ENCODE results near the gene TBC1D14.

TBC1D14 gene

DNA sequence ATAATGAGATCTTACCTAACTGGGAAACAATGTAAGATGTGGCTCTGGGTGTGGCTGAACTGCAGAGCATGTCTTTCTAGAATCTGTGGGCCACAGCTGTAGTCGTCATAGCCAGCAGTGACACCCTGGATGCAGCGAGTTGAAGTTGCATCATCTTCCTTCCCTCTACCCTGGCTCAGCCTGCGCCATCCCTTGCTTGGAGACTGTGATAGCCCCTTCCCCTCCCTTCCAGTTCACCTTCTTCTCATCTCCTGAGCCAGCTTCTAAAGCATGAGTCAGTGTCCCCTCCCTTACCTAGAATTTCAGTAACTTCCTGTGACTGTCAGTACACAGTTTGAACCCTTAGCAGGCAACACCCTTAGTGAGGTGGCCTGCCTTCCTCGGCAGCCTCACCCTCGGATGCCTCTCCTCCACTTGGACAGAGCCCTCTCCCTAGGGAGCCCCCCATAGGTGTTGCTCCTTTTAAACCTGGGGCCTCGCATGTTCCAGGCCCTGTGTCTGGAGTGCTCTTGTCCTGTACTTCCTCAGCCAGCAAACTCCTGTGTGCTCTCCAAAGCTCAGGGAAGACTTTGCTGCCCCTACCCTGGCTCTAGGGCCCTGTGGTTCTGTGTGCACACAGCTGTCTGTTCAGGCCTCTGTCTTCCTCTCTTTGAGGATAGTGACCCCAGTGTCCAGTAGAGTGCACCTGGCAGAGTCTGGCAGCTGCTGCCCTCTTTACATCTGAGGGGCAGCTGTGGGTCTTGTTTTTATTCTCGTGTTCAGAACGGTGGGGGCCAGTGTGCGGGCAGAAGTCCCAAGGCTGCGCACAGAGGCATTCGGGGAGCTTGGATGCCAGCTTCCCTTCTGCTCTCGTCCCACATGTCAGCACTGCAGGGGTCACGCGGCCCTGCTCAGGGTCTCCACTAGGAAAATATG lies 89.8 kb downstream of the TBC1D14 start:
- DNase-seq (ENCODE audit: low read depth, low spot score): no peak

- DNase-seq (ENCODE audit: low read depth, low spot score): no peak
These were observed 91.0 kb downstream of the TBC1D14 start for GRCh38 chr4:7000421-7001176.

GRCh38 chr4:7001271-7001670 lies 91.6 kb downstream of the TBC1D14 start:
- no peak for DNase-seq (ENCODE audit: low read depth, low spot score)

DNA sequence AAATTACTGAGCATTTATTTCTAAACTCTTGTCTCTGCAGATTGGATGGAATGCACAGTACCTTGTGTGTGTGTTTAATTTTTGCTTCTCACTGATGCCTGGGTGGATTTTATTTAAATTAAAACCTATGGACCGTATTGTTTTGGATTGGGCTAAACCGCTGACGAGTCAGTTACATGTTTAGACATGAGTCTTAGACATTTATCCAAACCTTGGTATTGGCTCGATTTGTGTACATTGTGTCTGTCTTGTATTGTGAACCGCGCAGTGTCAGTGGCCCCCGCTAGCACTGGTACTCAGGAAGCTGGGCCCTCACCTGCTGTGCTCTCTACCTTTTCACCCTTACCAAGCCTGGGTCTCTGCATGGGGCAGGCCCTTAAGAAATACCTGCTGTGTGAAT lies 92.7 kb downstream of the TBC1D14 start:
- no peak for DNase-seq (ENCODE audit: low read depth, low spot score)

GRCh38 chr4:7003176-7003878 lies 93.7 kb downstream of the TBC1D14 start:
- DNase-seq (ENCODE audit: low read depth, low spot score): no peak

- DNase-seq (ENCODE audit: low read depth, low spot score): no peak
These were observed 94.2 kb downstream of the TBC1D14 start for GRCh38 chr4:7003879-7004240.

- no peak for DNase-seq (ENCODE audit: low read depth, low spot score)
These were observed 94.7 kb downstream of the TBC1D14 start for GRCh38 chr4:7004331-7004730.

DNA sequence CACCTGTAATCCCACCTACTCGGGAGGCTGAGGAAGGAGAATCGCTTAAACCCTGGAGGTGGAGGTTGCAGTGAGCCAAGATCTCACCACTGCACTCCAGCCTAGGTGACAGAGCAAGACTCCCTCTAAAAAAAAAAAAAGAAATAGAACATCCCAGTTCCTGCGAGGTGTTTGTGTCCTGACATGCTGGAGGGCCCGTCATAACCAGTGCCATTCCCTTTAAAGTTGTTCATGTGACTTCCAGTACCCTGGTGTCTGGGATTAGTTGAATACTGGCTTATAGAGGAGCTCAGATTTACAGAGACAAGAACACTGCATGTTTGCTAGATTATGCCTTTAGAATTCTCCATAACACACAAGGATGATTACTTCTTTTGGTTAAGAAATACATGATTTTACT lies 95.9 kb downstream of the TBC1D14 start:
- no peak for DNase-seq (ENCODE audit: low read depth, low spot score)

GRCh38 chr4:7006411-7006810 lies 96.8 kb downstream of the TBC1D14 start:
- no peak for DNase-seq (ENCODE audit: low read depth, low spot score)

- no peak for DNase-seq (ENCODE audit: low read depth, low spot score)
These were observed 97.7 kb downstream of the TBC1D14 start for GRCh38 chr4:7007142-7007907.

- no peak for DNase-seq (ENCODE audit: low read depth, low spot score)
These were observed 98.3 kb downstream of the TBC1D14 start for GRCh38 chr4:7007944-7008343.

DNA sequence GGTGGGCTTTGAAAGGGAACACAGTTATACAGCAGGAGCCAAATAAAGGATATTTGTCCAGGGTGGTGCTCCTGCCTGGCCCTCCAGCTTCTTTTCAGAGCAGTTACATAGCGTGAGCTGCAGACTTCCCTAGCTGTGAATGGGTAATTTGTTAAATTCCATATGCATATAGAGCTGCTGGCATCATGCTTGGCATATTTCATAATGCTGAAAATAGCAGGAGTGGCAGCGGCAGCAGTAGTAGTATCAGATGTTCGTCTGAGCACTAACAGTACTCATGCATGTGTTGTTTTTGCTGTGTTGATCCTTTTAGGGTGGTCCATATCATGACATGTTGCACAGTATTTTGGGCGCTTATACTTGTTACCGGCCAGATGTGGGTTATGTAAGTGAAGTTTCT lies 99.9 kb downstream of the TBC1D14 start:
- DNase-seq (ENCODE audit: low read depth, low spot score): no peak

- no peak for DNase-seq (ENCODE audit: low read depth, low spot score)
These were observed 103.5 kb downstream of the TBC1D14 start for GRCh38 chr4:7013175-7013574.

DNA sequence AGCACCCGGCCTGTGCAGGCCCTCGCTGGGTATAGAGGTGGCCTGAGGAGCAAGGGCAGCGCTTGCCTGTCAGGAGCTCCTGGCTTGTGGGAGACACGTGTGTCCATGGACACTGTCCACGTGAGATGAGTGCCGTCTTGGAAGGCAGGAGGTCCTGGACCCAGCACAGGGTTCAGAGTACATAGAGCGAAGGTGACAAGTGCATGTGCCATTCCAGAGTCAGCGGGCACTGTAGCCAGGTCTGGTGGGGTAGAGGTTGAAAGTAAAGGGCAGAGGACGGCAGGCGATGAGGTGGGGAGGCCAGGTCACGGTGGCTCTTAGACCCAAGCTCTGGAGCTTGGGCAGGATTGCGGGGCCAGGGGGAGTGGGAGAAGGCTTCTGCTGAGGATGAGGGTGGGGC lies 105.2 kb downstream of the TBC1D14 start:
- no peak for DNase-seq (ENCODE audit: low read depth, low spot score)

- no peak for DNase-seq (ENCODE audit: low read depth, low spot score)
These were observed 105.9 kb downstream of the TBC1D14 start for GRCh38 chr4:7015383-7016035.

- DNase-seq (ENCODE audit: low read depth, low spot score): no peak
These were observed 106.5 kb downstream of the TBC1D14 start for GRCh38 chr4:7016086-7016485.

- no peak for DNase-seq (ENCODE audit: low read depth, low spot score)
These were observed 106.9 kb downstream of the TBC1D14 start for GRCh38 chr4:7016512-7016911.

- no peak for DNase-seq (ENCODE audit: low read depth, low spot score)
These were observed 107.9 kb downstream of the TBC1D14 start for GRCh38 chr4:7017446-7018048.

- DNase-seq (ENCODE audit: low read depth, low spot score): no peak
These were observed 108.7 kb downstream of the TBC1D14 start for GRCh38 chr4:7018281-7018680.

DNA sequence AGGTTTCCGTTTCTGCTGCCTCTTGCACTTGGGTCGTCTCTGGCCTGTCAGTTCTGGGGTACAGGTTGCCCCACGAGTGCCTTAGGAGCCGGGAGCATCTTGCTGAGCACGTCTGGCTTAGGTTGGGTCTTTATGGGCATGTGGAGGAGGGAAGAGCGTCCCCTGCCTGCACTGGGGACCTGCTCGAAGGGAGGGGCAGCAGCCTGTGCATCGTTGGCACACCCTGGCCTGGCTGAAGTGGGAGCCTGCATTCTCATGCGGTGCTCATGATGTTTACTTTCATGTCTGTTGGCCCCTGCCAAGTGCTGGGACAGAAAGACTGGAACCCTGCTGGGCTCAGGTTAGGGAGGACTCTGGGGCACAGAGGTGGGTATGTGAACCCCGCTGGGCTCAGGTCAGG lies 109.7 kb downstream of the TBC1D14 start:
- DNase-seq (ENCODE audit: low read depth, low spot score): no peak

GRCh38 chr4:7020290-7020689 lies 110.7 kb downstream of the TBC1D14 start:
- DNase-seq (ENCODE audit: low read depth, low spot score): no peak

Data from smooth muscle cell of the brain vasculature (primary cell).